Mesendoderm (in vitro differentiated cells): ENCODE data around the gene PCK2.

Experiments used
- DNase-seq: peaks from one replicate; pipeline ENCODE4 v3.0.0; 2013
- H2AK5ac ChIP-seq: 2 replicates; pipeline ENCODE4 v1.6.1; 2013; ENCODE audit warnings: low read length, inconsistent platforms
- H2BK120ac ChIP-seq: 2 replicates; pipeline ENCODE4 v1.6.1; 2013; ENCODE audit warnings: low read depth, mild to moderate bottlenecking, low read length, moderate library complexity, mixed read lengths
- H2BK15ac ChIP-seq: replicated peaks from 2 replicates; pipeline ENCODE4 v1.6.1; 2013; ENCODE audit warnings: low read depth, mild to moderate bottlenecking, moderate library complexity
- H2BK5ac ChIP-seq: 2 replicates; pipeline ENCODE4 v1.6.1; 2013; ENCODE audit warnings: low read length, inconsistent platforms
- H3K18ac ChIP-seq: 2 replicates; pipeline ENCODE4 v1.6.1; 2013; ENCODE audit warnings: mild to moderate bottlenecking, low read length, mixed read lengths
- H3K23ac ChIP-seq: one replicate; pipeline ENCODE4 v1.6.1; 2013; ENCODE audit warnings: low read length
- H3K27ac ChIP-seq: 2 replicates; pipeline ENCODE4 v1.5.1; 2013; ENCODE audit warnings: low read depth, mild to moderate bottlenecking, inconsistent platforms, low read length, moderate library complexity
- H3K27me3 ChIP-seq: 2 replicates; pipeline ENCODE4 v1.6.1; 2013; ENCODE audit warnings: low read length, control low read depth, mild to moderate bottlenecking, inconsistent platforms; ENCODE audit not compliant: insufficient read depth, poor library complexity
- H3K36me3 ChIP-seq: 2 replicates; pipeline ENCODE4 v1.6.1; 2013; ENCODE audit warnings: low read length, inconsistent platforms; ENCODE audit not compliant: control insufficient read depth, insufficient read depth
- H3K4ac ChIP-seq: one replicate; pipeline ENCODE4 v1.6.1; 2013; ENCODE audit warnings: low read depth, mild to moderate bottlenecking, low read length, moderate library complexity
- H3K4me1 ChIP-seq: 2 replicates; pipeline ENCODE4 v1.6.1; 2013; ENCODE audit warnings: low read depth, low read length, inconsistent platforms; ENCODE audit not compliant: control insufficient read depth
- H3K4me2 ChIP-seq: 2 replicates; pipeline ENCODE4 v1.6.1; 2013; ENCODE audit warnings: low read length
- H3K4me3 ChIP-seq: 2 replicates; pipeline ENCODE4 v1.5.1; 2013; ENCODE audit warnings: mild to moderate bottlenecking, low read length
- H3K56ac ChIP-seq: one replicate; pipeline ENCODE4 v1.6.1; 2013; ENCODE audit warnings: low read length
- H3K79me1 ChIP-seq: 2 replicates; pipeline ENCODE4 v1.6.1; 2013; ENCODE audit warnings: low read length, inconsistent platforms
- H3K79me2 ChIP-seq: 2 replicates; pipeline ENCODE4 v1.6.1; 2013; ENCODE audit warnings: mild to moderate bottlenecking, low read length; ENCODE audit not compliant: control insufficient read depth, insufficient read depth
- H3K9ac ChIP-seq: 2 replicates; pipeline ENCODE4 v1.6.1; 2013; ENCODE audit warnings: low read length, inconsistent platforms
- H4K5ac ChIP-seq: one replicate; pipeline ENCODE4 v1.6.1; 2013; ENCODE audit warnings: low read length
- H4K8ac ChIP-seq: one replicate; pipeline ENCODE4 v1.6.1; 2013; ENCODE audit warnings: low read depth, mild to moderate bottlenecking, control low read depth, low read length, moderate library complexity
- WGBS: extraction: QIAGEN DNeasy Blood & Tissue Kit; methylation state at CpG from one replicate; pipeline ENCODE4 v1.1.7; 2013; ENCODE audit warnings: low lambda C conversion rate, missing lambda C conversion rate; ENCODE audit not compliant: insufficient coverage; ENCODE audit errors: extremely low coverage; 5-methylcytosine and 5-hydroxymethylcytosine counted together

Gene PCK2

DNA sequence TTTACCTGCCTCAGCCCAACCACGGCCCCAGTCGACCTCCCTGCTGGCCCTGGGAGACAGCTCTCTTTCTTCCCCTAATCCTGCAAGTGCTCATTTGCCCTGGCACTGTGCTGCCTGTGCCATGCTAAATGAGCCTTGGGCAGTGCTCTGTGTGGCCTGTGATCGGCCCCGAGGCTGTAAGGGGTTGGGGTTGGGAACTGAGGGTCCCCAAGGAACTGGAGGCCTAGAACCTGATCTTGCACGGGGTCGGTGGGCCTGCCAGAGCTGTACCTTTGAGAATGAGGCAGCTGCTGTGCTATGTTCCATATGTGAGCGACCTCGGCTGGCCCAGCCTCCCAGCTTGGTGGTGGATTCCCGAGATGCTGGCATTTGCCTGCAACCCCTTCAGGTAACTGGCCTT is 56.0 kb downstream of the PCK2 start:
- Histone ChIP-seq H3K18ac (no peak overlapping the region), H2AK5ac (no peak overlapping the region), H3K56ac (no peak overlapping the region), H3K27ac (no peak overlapping the region), H3K4me3 (no peak overlapping the region), H2BK5ac (no peak overlapping the region), H3K27me3 (no peaks in the 10 kb centered on the region), H3K79me1 (peaks cover 20% of the 10 kb centered on the region), H4K8ac (no peak overlapping the region), H3K9ac (no peak overlapping the region), H3K4me1 (peaks cover 8% of the 10 kb centered on the region), H3K23ac (no peak overlapping the region), H2BK15ac (no peak overlapping the region), H3K4ac (no peak overlapping the region), H3K4me2 (no peak overlapping the region), H3K36me3 (peaks cover 12% of the 10 kb centered on the region), H3K79me2 (peaks cover 16% of the 10 kb centered on the region), H2BK120ac (no peak overlapping the region), H4K5ac (no peak overlapping the region)
- no peak for DNase-seq
- no CpG with 5 or more reads among the region's 9 CpGs for WGBS

DNA sequence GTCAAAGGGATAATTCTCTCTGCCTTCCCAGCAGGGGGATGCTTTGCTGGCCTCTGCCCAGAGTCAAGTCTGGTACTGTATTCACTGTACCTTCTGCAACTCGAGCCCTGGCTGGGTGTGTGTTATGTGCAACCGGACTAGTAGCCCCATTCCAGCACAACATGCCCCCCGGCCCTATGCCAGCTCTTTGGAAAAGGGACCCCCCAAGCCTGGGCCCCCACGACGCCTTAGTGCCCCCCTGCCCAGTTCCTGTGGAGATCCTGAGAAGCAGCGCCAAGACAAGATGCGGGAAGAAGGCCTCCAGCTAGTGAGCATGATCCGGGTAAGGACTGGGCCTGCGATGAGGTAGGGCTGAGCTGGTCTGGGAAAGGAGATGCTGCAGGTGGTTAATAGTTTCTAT is 56.5 kb downstream of the PCK2 start:
- no peak overlapping the region for H2BK120ac ChIP-seq
- H3K79me2 ChIP-seq: peaks cover 16% of the 10 kb centered on the region
- no peak overlapping the region for H4K5ac ChIP-seq
- no peak overlapping the region for H2AK5ac ChIP-seq
- H3K23ac ChIP-seq: no peak overlapping the region
- H3K36me3 ChIP-seq: peaks cover 16% of the 10 kb centered on the region
- no peak overlapping the region for H3K9ac ChIP-seq
- no peak for DNase-seq
- no peak overlapping the region for H3K4ac ChIP-seq
- no CpG with 5 or more reads among the region's 9 CpGs for WGBS
- no peak overlapping the region for H3K56ac ChIP-seq
- H3K18ac ChIP-seq: no peak overlapping the region
- no peak overlapping the region for H2BK5ac ChIP-seq
- H3K27me3 ChIP-seq: no peaks in the 10 kb centered on the region
- no peak overlapping the region for H4K8ac ChIP-seq
- H3K4me3 ChIP-seq: no peak overlapping the region
- H3K4me1 ChIP-seq: peaks cover 8% of the 10 kb centered on the region
- no peak overlapping the region for H3K4me2 ChIP-seq
- no peak overlapping the region for H2BK15ac ChIP-seq
- no peak overlapping the region for H3K27ac ChIP-seq
- peaks cover 18% of the 10 kb centered on the region for H3K79me1 ChIP-seq

DNA sequence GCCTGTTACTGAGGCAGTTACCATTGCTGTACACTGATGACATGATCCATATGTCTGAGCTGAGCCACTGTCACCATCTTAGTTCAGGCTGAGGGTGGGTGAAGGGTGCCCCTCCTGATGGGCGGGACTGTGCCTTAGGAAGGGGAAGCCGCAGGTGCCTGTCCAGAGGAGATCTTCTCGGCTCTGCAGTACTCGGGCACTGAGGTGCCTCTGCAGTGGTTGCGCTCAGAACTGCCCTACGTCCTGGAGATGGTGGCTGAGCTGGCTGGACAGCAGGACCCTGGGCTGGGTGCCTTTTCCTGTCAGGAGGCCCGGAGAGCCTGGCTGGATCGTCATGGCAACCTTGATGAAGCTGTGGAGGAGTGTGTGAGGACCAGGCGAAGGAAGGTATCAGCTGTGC is 56.9 kb downstream of the PCK2 start:
- Histone ChIP-seq H3K56ac (no peak overlapping the region), H3K9ac (no peak overlapping the region), H3K36me3 (peaks cover 19% of the 10 kb centered on the region), H4K5ac (no peak overlapping the region), H2BK15ac (no peak overlapping the region), H3K4me3 (no peak overlapping the region), H3K4ac (no peak overlapping the region), H3K4me2 (no peak overlapping the region), H3K27me3 (no peaks in the 10 kb centered on the region), H3K23ac (no peak overlapping the region), H2BK120ac (no peak overlapping the region), H2AK5ac (no peak overlapping the region), H3K79me2 (peaks cover 16% of the 10 kb centered on the region), H2BK5ac (no peak overlapping the region), H3K27ac (no peak overlapping the region), H3K4me1 (peaks cover 3% of the 10 kb centered on the region), H3K18ac (no peak overlapping the region), H3K79me1 (peaks cover 16% of the 10 kb centered on the region), H4K8ac (no peak overlapping the region)
- no peak for DNase-seq
- WGBS: no CpG with 5 or more reads among the region's 9 CpGs

DNA sequence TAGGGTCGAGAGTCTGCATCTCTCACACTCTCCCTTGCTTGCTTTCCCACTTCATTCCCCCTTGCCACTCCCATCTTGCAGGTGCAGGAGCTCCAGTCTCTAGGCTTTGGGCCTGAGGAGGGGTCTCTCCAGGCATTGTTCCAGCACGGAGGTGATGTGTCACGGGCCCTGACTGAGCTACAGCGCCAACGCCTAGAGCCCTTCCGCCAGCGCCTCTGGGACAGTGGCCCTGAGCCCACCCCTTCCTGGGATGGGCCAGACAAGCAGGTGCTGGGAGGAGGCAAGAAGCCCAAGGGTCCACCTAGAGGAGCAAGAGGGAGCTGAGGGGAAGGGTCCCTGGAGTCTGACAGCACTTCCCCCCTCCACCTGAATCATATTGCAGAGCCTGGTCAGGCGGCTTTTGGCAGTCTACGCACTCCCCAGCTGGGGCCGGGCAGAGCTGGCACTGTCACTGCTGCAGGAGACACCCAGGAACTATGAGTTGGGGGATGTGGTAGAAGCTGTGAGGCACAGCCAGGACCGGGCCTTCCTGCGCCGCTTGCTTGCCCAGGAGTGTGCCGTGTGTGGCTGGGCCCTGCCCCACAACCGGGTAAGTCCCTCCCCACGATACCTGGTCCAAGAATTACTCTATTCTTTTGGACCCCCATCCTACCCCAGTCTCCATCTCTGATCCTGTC is 57.4 kb downstream of the PCK2 start:
- peaks cover 20% of the 10 kb centered on the region for H3K36me3 ChIP-seq
- no peak overlapping the region for H3K23ac ChIP-seq
- H4K5ac ChIP-seq: no peak overlapping the region
- H3K18ac ChIP-seq: no peak overlapping the region
- peaks cover 3% of the 10 kb centered on the region for H3K4me1 ChIP-seq
- H3K4me2 ChIP-seq: no peak overlapping the region
- no peak overlapping the region for H3K9ac ChIP-seq
- no peak overlapping the region for H3K27ac ChIP-seq
- no peak overlapping the region for H4K8ac ChIP-seq
- no peak overlapping the region for H2BK15ac ChIP-seq
- peaks cover 16% of the 10 kb centered on the region for H3K79me2 ChIP-seq
- no CpG with 5 or more reads among the region's 16 CpGs for WGBS
- DNase-seq: no peak
- H3K4me3 ChIP-seq: no peak overlapping the region
- H3K56ac ChIP-seq: no peak overlapping the region
- H2BK120ac ChIP-seq: no peak overlapping the region
- no peaks in the 10 kb centered on the region for H3K27me3 ChIP-seq
- H2BK5ac ChIP-seq: no peak overlapping the region
- H2AK5ac ChIP-seq: no peak overlapping the region
- no peak overlapping the region for H3K4ac ChIP-seq
- peaks cover 16% of the 10 kb centered on the region for H3K79me1 ChIP-seq
